ENCODE measurements around the gene LRIT1.
A peak's percentile ranks its signal among the peaks of the same experiment; 100 is the strongest.
"Not testable (repeated sequence)": the region's sequence is repeated elsewhere in the genome, so short reads cannot be mapped to it uniquely, and the experiment has no call there.

Gene LRIT1, protein sequence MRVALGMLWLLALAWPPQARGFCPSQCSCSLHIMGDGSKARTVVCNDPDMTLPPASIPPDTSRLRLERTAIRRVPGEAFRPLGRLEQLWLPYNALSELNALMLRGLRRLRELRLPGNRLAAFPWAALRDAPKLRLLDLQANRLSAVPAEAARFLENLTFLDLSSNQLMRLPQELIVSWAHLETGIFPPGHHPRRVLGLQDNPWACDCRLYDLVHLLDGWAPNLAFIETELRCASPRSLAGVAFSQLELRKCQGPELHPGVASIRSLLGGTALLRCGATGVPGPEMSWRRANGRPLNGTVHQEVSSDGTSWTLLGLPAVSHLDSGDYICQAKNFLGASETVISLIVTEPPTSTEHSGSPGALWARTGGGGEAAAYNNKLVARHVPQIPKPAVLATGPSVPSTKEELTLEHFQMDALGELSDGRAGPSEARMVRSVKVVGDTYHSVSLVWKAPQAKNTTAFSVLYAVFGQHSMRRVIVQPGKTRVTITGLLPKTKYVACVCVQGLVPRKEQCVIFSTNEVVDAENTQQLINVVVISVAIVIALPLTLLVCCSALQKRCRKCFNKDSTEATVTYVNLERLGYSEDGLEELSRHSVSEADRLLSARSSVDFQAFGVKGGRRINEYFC

DNA sequence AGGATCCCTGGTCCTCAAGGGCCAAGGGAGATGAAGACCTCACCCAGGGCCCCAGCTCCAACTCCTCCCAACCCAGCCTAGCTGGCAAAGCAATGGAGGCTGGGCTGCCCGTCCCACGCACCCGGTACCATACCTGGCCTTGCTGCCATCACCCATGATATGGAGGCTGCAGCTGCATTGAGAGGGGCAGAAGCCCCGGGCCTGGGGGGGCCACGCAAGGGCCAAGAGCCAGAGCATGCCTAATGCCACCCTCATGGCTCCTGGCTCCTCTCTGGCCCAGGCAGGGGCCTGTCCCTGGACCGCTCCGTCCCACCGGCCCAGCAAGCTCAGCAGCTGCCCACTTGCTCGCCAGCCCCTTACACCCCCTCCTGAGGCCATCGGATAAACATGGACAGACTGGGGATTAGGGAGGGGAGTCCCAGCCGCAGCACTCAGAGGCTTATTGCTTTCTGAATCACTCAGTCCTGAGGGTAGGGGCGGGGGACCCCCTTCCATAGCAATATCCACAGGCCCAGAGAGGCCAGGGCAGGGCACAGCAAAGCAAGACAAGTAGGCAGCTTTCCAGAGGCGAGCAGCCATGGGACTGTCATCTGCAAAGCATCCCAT lies at the start of gene LRIT1:
TSS of gene LRIT1 (minus strand) at position 362 of the 606 bp plus-strand sequence. CDS start at position 255, 107 bp downstream.
- no peak for DNase-seq

DNA sequence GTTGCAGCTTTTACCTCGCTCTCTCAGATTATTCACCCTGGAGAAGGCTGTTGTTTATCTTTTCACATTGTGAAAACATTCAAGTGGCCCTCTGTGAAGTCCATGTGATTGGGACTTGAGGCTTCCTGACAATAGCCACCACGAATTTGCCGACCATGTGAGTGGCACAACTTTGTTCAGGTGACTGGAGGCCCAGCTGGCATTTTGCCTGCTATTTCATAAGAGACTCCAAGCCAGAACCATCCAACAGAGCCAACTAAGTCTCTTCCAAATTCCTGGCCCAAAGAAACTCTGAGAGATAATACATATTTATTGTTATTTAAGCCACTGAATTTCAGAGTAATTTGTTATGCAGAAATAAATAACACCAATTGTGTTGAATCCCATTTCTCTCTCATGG lies 48.9 kb upstream of the LRIT1 start:
- no peak for DNase-seq

DNA sequence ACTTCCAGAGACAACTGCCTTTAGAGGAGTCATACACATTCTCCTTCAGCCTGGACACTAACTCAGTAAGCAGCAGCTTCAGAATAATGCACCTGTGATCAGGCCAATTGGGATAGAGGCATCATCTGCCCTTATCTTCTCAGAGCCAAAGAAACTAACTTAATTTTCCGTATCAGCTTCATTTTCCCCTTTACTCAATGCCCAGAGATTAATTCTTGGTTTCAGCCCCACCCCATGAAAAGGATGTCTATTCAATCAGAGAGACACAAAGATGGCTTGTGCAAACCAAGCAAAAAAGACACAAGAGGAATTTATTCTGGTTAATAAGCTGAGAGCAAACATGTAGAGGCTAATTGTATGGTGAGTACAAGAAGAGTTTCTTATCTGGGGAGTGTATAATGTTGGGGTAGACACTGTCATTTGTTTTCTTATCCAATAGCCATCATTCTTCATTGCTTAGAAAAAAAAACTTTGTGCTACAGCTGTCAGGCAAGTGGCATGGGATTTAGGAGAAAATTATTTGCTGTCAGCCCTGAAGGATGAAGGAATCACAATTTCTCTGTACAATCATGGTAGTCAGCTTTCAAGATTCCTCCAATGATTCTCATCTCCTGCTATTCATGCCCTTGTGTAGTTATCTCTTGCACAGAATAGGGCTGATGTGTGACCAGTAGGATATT lies 48.3 kb upstream of the LRIT1 start:
- no peak for DNase-seq

DNA sequence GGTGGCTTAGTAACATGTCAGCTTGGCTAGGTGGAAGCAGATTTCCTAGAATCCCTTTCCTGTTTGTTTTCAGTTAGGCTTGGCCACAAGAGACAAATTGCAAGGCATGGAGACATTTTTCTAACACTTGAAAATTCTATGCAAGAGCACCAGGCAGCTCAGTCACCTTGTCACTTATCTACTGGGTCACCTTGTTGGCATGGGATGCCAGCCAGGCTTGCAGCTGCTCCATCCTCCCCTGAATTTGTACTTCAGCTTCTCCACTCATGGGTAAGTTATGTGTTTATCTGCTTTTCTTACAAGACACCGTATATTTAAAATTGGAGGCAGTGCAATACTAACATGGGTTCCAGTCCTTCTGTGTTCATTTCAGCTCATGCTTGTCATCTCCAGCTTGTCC lies 46.8 kb upstream of the LRIT1 start:
- DNase-seq: no peak

DNA sequence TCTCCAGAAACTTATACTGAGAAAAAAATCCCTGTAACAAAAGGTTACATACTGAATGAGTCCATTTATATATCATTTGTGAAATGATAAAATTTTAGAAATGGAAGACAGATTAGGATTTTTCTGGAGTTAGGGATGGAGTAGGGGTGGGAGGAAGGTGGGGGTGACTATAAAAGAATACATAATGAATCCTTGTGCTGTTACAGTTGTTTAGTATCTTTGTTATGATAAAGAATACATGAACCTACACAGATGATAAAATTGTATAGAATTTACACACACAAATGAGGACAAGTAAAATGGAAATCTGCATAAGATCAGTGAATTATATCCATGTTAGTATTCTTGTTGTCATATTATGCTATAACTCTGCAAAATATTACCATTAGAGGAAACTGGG lies 45.3 kb upstream of the LRIT1 start:
- no peak for DNase-seq

DNA sequence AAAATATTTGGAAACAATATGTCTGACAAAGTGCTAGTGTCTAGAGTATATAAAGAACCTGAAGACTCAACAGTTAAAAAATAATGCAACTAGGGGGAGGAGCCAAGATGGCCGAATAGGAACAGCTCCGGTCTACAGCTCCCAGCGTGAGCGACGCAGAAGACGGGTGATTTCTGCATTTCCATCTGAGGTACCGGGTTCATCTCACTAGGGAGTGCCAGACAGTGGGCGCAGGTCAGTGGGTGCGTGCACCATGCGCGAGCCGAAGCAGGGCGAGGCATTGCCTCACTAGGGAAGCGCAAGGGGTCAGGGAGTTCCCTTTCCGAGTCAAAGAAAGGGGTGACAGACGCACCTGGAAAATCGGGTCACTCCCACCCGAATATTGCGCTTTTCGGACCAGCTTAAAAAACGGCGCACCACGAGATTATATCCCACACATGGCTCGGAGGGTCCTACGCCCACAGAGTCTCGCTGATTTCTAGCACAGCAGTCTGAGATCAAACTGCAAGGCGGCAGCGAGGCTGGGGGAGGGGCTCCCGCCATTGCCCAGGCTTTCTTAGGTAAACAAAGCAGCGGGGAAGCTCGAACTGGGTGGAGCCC lies 38.6 kb upstream of the LRIT1 start:
- DNase-seq: not testable (repeated sequence)

DNA sequence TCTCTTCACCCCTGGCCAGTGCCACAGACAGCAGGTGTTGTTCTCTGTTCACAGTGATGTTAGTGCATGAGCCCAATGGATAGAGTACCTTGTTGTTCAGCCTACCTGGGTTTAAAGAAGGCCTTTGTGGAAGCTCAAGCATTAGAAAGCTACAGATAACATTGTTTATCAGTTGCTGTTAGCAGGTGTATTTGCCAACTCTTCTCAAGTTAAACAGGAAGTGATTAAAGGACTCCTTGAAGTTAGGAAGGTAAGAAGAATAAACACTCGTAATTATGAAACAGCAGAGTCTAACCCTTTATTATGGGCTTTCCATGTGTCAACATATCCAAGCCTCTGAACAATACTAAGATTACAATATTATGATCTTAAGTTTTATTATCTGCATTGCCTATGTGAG lies 29.4 kb upstream of the LRIT1 start:
- no peak for DNase-seq

DNA sequence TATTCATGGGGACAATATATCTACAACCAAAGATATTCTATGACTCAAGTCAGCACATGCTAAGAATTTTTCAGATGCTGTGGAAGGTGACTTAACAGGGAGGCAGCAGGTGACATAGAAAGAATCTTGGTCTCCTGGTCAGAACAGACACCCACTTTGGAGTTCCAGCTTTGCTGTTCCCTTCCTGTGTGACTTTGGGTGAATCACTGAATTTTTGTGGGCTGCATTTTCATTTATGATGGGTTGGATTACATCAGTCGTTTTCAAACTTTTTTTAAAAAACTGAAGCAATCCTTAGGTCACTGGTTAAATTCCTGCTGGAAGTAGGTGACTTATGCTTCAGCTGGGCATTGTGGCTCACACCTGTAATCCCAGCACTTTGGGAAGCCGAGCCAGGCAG lies 28.4 kb upstream of the LRIT1 start:
- DNase-seq: no peak

DNA sequence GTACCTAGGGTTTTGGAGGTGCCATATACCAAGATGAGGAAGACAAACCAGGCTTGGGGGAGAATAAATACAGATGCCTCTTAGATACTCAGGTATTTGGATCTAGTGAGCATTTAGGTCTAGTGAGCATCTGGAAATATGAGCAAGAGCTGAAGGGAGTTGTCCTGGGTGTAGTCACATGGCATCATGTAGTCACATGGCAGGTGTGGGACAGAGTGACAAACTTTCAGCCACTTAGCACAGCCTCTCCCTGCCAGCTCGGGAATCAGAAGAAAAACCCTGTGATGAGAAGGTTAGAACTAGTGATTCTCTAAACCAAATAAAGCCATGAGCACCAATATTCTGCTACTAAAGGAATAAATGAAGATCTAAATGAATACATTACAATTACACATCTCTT lies 27.8 kb upstream of the LRIT1 start:
- no peak for DNase-seq

DNA sequence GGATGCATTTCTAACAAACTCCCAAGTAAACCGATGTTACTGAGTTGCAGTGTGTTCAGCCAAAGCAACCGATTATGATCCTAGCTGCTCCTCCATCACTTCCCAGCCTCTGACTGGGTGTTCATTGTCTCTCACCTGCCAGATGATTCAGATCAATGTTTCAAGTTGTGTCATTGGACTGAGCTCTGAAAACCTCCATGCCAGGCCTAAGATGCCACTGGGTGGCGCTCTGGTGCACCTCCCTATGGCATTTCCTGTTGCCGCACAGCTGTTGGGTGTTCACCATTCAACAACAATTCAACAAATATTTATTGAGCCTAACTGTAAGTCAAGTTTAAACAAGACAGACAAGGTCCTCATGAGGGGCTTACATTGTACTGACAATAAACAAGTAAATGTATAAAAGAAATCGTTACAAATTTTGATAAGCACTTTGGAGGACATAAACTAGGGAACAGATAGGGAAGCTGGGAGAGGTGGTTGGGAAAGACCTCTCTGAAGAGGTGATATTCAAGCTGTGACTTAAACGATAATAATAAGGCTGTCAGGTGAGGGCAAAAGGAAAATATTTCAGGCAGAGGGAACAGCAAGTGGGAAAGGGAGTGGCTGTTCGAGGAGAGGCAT lies 26.3 kb upstream of the LRIT1 start:
- DNase-seq: peak; percentile 5 to 7

DNA sequence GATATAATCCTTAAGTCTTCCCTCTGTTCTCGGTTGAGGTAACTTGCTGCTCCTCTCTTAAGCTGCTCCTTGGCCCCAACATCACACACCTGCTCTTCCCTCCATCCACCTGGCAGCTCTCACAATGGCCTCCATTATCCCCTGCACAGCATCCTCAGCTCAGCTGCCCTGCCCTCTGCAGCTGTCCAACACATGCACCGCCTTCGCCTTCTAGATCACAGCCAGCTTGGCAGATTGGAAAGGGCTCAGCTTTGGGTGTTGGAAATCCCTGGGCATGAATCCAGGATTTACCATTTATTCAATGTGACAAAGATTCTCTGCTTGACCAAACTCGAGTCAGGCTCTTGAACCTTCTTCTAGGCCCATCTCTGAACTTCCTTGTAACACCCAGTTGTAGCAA lies 24.1 kb upstream of the LRIT1 start:
- no peak for DNase-seq

DNA sequence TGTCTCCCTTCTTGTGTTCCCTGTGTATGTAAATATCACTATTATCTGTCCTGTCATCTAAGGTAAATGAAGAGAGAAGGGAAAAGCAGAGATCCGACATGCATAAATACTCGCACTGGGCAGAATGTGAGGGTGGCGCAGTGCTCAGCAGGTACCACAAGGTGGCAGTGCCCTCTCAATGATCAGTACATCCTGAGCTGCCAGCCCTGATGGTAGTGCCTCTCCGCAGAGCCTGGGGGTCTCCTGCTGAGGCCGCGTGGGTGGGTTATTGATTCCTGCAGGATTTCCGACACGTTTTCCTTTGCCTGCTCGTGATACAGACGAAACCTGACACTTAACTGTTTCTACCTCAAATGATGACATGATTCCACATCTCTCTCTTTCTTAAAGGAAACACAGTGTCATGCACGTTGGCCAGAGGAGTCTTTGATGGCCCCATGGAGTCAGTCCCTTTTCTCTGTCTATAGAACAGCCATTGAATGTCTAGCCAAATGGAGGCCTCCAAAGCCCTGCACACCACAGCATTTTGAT lies 23.3 kb upstream of the LRIT1 start:
- peak; percentile 26 to 57 for DNase-seq

DNA sequence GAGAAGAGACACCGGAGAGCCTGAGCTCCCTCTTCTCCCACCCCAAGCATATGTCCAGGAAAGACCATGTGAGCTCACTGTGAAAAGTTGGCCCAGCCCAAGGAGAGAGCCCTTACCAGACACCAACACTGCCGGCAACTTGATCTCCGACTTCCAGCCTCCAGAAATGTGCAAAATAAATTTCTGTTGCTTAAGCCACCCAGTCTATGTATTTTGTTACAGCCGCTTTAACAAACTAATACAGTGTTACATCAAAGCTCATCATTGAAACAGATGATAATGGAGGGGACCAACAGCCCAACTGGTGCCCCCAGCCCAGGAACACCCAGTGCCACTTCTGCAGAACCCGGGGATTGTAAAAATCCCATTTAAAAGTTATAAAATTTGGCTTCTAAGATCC lies 22.4 kb upstream of the LRIT1 start:
- no peak for DNase-seq

DNA sequence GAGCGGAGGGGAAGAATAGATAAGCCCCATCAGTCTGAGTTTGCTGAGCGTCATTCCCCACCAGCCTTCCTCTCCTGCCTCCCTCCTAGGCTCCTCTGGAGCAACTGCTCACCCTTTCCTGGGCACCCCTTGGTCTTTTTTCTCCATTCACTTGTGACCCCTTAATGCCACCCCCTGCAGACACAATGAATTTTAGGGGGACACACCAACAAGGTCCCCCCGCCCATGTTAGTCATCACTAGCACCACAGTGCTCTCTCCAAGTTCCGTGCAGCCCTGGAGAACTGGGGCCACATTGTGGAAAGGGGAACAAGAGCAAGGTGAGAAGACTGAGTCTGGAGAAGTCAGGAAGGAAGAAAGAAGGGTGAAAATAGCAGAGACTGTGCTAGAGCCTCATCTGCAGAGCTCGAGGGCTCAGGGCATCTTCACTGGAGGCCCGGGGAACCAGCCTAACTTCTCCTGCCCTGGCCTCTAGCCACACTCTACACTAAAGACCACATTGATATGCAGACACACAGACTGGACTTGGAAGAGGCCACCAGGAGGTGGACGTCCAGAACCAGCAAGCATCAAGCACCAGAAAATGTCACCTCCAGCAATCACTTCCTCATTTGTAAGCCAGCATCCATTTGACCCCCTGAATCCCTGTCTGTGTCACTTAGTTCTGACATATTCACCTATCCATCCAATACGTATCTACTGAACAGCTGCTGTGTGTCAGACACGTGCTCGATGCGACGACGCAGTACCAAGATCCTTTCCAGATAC lies 21.0 kb upstream of the LRIT1 start:
- no peak for DNase-seq

DNA sequence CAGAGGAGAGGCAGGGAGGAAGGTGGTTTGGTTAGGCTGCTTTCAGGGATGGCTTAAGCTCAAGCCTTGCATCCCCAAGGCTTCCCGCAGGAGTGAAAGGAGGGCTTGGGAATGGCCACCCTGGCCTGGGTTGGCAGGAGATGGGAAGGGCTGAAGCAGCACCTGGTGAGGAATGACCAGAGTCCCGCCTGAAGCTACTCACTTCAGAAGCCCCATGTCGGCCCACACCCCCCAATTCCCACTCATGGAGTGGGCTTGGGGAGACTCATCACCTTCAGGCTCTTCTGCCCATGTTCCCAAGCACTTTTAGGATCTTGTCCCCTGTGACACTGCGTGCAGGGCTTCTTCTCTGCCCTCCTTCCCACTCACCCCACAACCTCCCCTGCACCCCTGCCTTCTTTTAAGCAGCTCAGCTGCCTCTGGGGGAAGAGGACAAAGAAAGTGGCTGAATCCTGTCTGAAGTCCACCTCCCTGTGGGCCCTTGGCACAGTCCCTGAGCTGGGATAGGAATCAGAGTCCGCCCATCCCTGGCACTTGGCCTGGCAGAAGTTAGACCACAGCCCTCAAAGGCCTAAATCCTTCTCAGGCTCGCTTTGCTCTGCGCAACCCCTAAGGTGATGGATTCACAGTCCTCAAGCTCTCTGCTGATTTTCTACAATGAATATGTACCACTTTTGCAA lies 20.0 kb upstream of the LRIT1 start:
- DNase-seq: no peak

DNA sequence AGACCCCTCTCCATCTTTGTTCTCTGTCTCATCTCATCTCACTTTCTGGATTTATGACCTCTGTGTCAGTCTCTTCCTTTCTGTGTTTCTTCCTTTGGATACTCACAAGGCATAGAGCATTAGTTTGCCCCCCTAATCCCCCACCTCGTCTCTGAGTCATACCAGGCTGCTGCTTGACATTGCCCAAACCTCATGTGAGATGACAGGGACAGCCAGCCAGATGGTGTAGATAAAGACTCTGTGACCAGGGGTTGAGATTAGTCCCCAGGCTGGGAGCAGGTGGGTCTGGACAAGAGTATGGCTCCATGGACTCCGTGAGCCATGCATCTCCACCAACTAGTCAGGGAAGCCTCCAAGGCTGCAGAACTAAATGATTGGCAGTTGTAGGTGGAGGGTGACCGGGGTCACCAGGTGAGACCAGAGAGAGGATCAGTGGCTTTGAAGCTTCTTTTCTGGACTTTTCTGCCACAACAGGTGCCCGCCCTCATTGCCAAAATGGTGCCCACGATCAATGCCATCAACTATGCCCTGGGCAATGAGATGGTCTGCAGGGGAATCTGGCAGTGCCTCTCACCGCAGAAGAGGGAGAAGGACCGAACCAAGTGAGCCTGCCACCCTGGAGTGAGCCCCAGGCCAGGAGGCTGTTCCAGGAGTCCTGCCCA lies 16.8 kb upstream of the LRIT1 start:
- no peak for DNase-seq

DNA sequence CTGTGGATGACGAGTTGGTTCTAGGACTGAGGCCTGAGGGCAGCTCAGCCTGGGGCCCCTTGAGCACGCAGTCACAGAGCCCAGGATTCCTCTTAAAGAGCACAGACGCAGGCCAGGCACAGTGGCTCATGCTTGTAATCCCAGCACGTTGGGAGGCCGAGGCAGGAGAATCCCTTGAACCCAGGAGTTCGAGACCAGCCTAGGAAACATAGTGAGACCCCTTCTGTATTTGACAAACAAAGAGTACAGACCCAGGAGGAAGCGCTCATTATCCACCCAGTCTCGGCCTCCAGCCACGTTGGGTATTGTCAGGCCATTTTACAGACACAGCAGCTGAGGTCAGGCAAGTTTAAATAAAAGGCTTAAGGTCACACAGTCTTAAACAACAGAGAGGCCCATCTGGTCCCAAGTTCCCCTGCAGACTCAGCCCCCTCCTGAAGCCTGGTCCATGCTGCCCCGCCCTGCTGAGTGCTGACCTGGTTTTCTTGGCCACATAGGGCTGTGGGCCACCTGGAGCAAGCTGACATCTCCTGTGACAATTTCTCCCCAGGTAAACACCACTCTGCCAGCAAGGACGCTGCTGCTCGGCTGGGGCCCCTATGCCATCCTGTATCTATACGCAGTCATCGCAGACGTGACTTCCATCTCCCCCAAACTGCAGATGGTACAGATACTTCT lies 16.1 kb upstream of the LRIT1 start:
- DNase-seq: no peak

DNA sequence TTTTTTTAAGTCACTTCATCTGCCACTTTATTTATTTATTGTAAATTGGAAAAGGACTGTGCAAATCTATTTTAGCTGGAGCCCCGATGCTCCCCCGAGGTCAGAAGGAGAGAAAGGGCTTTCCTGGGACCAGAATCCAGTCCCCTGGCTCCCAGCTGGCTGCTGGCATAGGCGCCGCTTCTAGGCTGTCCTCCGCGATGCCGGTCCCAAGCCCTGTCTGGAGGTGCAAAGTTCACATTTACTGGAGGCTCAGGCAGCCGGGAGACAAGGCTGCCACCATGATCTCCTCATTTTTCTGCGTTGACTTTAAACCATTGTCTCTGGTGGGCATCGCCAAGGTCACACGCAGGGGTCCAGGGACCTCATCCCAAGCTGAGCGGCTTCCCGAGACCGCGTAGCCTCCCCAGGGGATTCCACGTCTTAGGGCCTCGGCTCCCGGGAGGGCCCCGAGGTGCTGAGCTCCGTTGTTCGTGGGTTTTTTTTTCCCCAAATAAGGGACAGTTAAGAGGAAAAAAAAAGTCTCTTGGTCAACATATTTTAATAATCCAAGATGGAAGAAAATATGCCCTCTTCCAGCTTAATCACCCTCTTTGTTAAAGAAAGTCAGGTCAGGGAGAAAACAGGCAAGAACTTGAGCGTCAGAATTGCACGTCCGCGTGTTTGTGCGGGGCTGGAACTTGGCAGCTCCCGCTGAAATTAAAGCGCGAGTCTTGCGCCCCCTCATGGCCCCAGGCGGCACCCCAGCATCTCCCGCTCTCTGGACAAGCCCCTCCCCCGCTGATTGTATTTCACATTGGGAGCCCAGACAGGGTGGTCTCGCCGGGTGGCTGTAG lies 15.4 kb upstream of the LRIT1 start:
- no peak for DNase-seq

Data from AML-193 (cell line).